Stimulated activated CD8-positive, alpha-beta memory T cell treated with anti-CD3 and anti-CD28 coated beads, Interleukin-4, amount 100 ng/mL, for 4 hours (primary cell): ENCODE measurements around the gene ADPRHL1.

Source experiments
- DNase-seq, 2 donors: peaks; one replicate each; pipeline ENCODE4 v3.0.0-alpha.2; 2020; ENCODE audit warnings: low read depth in 2 of 2, low spot score in 1 of 2

Gene ADPRHL1

DNA sequence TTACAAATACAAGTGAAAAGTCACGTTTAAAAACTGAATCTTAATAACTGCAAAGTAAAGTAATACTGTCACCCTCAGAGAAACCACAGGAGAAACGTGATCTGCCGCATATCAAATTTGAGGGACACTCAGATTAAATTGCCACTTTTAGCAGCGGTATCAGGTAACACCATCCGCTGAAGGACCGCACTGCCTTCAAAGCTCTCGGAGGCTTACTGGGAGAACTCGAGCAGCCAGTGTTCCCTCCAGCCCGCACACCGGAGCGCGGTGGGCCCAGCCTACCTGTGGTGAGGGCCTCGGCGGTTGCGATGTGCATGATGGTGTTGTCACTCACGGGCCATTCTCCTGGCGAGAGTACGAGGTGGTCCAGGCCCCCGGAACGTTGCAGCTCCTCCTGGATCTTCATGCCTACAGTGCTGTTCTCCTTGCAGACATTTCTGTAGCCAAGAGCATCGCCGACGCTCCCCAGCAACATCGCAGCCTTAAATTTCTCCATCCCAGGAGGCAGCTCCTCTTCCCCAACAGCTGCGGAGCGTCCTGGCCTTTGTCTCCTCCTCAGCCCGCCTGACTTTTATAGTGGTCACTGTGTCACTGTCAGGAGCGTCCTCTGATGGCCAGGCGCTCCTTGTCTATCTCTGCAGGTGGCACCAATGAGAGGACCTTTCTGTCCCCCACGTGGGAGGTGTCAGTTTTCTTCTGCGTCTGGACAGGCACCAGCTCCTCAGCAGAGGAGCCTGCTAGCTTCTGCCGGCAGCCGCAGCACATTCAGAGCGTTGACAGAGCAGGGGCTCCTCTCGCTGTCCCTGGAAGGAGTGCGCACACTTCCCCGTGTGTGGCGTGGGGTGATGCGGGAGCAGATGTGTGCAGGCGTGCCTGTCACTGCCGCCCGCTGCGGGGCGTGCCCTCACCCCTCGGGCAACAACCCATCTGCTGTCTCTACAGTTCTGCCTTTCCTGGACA lies at the start of gene ADPRHL1:
Gene ADPRHL1 (minus strand): TSS at position 547 of the 960 bp plus-strand sequence. CDS start 51 bp downstream, at position 496.
- DNase-seq, result no peak

DNA sequence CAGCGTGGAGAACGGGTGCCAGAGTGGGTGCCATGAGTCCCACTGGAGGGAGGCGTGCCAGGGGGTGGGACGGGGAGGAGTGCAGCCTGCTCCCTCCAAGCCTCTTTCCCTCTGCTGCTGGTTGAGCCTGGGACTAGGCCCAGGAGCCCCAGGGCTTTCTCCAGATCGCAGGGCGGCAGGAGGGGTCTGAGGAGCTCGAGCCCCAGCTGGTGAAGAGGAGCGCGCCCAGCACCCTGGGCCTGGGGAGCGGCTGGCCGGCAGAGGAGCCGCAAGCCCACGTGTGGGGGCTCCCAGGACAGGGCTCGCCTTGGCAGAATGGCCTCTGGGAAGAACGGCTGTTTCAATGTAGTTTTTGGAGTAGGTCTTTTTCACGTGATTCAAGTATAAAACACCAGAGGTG lies 49.4 kb upstream of the ADPRHL1 start:
- DNase-seq, result no peak

DNA sequence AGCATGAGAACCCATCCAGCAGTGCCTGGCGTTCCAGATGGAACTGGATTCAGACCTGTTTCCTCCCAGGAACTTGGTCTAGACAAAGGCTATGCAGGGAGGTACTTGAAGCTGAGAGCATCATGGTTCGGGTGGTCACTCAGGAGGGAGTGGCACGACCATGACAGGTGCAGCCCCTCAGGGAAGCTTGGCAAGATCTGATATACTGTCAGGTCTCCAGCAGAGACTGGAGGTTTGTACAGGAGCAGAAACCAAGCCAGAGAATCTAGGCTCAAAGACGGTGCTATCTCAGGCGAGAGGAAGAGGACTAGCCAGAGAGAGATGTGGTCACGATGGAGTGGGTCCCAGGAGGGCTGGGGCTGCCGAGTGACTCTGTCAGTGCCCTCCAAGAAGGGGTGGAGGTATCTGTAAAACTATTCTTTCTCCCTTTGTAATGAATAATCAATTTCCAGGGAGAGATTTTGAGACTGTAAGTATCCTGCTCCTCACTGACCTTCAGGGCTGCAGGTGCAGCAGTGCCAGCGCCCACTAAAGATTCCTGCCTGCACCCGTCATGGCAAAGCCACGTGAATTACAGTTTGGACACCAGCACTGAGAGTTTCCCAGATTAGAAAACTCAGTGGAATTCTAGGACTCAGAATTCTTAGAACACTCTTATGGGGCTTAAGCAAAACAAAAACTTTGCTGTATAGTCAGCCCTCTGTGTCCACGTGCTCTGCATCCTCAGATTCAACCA lies 47.4 kb upstream of the ADPRHL1 start:
- no peak for DNase-seq

DNA sequence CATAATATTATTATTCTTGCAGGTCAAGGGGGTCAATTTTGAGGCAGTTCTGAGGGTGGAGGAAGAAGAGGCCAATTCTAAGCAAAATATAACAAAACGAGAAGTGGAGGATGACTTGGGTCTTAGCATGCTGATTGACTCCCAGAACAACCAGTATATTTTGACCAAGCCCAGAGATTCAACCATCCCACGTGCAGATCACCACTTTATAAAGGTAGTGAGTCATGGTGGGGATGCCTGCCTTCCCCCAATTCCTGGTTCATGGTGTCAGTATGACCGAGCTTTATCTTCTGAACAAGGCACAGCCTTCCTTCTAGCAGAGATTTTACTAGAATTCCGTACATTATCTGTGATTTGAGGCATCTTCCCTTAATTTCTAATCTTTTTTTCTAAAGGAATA lies 46.6 kb upstream of the ADPRHL1 start:
- DNase-seq, result no peak

DNA sequence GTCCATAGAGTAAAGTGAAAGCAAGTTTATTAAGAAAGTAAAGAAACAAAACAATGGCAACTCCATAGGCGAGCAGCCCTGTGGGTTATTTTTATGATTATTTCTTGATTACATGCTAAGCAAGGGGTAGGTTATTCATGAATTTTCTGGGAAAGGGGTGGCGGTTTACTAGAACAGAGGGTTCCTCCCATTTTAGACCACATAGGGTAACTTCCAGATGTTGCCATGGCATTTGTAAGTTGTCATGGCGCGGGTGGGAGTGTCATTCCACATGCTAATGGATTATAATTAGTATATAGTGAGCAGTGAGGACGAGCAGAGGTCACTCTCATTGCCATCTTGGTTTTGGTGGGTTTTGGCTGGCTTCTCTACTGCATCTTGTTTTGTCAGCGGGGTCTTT lies 45.6 kb upstream of the ADPRHL1 start:
- DNase-seq, result no peak

DNA sequence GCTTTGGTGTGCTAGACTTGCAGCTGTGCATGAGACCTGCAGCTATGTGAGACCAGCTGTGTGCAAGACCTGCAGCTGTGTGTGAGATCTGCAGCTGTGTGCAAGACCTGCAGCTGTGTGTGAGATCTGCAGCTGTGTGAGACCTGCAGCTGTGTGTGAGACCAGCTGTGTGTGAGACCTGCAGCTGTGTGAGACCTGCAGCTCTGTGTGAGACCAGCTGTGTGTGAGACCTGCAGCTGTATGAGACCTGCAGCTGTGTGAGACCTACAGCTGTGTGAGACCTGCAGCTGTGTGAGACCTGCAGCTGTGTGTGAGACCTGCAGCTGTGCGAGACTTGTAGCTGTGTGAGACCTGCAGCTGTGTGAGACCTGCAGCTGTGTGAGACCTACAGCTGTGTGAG lies 43.9 kb upstream of the ADPRHL1 start:
- no peak for DNase-seq

DNA sequence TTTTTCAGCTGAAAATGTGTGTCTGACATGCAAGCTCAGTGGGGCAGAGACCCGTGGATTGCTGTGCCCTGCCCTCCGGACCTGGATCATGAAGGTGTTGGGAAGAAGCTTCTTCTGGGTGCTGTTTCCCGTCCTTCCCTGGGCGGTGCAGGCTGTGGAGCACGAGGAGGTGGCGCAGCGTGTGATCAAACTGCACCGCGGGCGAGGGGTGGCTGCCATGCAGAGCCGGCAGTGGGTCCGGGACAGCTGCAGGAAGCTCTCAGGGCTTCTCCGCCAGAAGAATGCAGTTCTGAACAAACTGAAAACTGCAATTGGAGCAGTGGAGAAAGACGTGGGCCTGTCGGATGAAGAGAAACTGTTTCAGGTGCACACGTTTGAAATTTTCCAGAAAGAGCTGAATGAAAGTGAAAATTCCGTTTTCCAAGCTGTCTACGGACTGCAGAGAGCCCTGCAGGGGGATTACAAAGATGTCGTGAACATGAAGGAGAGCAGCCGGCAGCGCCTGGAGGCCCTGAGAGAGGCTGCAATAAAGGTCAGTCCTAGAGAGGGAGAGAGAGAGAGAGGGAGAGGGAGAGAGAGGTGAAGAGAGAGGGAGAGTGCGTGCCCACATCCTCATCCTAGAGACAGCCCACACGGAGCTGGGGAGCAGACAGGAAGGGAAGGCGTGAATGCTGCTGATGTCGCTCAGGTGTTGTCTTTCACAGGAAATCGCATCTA lies 42.4 kb upstream of the ADPRHL1 start:
- no peak for DNase-seq

DNA sequence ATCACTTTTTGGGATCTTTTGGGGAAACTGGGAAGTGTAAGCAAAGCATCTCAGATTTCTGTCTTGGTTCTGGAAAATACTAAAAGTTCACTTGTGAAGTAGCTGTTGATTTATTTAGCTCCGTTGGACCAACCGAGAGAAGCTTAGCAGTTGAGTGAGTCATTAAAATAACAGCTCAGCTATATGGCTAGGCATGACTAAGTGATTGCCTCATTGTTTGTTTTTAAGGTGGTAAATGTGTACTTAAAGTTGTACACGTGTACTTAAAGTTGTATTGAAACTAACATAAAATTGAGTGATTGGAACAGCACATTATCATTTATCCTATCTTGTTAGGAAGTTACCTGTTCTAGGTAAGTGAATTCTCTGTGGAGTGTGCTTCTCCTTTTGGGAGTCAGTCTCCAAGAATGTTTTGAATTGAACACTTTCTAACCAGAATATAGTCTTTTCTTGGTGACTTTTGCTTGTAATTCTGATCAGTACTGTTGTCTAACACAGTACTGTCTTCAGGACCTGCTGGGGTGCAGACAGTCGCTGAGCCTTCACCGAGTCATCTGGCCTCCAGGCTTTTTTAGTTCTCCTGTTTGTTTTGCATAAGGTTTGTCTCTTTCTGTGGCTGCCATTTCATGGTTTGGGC lies 40.1 kb upstream of the ADPRHL1 start:
- DNase-seq, result no peak

DNA sequence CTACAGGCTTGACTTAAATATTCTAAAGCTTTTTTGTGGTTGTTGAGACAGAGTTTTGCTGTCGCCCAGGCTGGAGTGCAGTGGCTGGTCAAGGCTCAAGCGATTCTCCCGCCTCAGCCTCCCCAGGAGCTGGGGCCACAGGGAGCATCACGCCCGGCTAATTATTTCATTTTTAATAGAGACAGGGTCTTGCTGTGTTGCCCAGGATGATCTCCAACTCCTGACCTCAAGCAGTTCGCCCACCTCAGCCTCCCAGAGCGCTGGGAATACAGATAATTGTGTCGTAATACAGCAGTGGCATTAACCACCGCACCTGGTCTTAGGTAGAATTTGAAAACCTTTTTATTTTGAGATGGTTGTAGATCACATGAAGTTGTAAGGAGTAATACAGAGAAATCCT lies 38.7 kb upstream of the ADPRHL1 start:
- no peak for DNase-seq

DNA sequence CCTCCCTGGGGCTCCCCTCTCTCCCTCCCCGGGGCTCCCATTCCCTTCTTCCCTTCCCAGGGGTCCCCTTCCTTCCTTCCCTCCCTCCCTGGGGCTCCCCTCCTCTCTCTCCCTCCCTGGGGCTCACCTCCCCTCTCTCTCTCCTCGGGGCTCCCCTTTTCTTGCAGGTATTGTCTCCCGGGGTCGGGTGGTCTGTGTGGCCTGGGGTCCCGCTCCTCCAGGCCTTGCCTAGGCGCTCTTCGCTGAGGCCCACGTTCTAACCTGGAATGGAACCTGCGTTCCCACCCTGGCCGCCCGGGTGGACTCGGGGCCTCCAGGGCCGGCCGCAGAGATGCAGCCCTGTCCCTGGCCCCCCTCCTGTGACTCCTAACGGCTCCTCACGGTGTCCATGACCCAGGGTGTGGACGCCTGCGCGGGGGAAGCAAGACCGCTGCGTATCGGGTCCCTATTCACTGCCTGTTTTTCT lies 38.2 kb upstream of the ADPRHL1 start:
- no peak for DNase-seq

DNA sequence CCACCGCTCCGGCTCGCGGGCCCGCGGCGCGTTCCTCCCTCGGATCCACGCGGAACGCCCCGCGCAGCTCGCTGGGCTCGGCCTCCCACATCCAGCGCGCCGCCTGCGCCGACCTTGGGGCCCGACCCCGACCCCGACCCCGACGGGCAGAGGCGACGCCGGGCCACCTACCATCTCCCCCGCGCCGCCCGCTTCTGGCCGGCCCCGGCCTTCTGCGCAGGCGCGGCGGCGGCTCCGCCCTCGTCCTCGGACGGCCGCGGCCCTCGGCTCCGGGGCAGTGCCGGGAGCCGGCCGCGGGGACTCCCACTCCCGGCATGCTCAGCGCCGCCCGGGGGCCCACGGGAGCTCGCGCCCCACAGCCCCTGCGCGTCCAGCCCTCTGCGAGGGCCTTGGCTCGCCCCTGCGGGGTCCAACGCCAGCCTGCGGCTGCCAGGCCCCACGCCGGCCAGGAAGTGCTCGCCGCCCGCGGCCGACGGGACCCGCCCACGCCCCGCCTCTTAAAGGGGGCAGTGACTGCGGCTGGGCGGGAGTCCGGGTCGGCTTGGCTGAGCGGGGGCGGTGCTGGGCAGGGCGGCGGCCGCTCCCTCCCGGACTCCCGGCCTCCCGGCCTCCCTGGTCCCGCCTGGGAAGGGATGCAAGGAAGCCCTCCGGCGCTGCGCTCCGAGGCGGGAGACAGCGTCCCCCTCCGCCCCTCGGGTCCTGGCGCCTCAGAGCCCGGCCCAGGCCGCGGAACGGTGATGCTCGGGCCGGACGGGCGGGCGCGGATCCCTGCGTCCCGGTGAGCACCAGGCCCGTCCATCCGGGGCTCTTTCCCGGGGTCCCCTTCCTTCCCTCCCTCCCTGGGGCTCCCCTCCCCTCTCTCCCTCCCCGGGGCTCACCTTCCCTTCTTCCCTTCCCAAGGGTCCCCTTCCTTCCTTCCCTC lies 37.5 kb upstream of the ADPRHL1 start, which contains the start of gene DCUN1D2:
Gene DCUN1D2 (minus strand): TSS at position 216 of the 922 bp plus-strand sequence. CDS start 42 bp downstream, at position 174.
- peak; percentile 24 to 55 for DNase-seq

DNA sequence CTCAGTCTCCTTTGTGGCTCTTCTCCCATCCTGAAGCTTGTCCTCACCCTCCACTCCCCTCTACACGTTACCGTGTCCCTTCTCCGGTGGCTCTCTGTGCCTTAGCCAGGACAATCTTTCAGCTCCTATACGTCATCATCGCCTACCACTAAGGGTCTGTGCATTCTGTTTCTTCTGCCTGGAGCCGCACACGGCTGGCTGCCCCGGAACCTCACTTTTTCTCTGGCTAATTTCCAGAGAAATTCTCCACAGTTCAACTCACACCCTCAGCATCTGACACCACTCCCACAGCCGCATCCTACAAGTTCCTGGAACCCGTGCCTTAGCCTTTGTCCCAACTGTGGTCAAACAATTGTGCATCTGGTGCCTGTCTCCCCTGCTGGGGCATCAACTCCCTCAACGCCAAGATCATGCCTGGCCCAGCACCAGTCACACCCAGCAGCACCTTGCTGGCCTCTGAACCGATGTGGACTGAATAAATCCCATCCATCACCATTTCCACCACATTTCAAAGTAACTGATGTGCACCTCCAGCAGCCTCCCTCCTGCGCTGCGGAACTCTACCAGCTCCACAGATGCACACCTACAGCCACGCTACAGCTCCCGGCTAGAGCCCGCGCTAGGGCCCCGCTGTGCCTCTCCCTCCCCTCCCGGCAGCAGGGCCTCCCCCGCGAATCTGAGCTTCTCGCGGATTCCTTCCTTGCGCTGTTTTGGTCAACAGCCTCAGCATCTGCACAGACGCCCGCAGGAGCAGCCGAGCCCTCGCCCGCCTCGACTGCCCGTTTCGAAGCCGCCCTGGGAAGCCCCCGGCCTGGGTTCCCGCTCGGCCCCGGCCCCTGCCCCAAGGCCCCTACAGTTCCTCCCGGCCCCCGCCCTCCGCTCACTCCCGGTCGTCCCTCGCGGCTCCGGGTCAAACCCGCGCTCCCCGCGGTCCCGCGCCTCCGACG lies 36.5 kb upstream of the ADPRHL1 start:
- peak in 1 of 2 donors; percentile 6 for DNase-seq

DNA sequence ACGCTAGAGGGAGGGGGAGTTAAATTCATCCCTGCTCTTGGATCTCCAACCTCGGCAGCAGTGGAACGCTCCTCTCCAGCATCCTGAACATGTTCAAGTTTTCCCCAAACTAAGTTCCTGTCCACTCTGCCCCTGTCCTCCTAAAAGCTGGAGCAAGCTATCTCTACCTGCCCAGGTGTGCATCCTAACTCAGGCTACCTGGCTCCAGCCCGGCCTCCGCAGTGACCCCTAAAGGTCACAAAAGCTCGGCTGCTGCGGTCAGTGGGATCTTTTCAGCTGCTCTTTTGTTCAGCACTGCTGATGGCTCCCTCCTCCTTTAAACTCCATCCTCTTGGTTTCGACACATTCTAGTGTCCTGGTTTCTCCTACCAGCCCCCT lies 35.9 kb upstream of the ADPRHL1 start:
- no peak for DNase-seq

DNA sequence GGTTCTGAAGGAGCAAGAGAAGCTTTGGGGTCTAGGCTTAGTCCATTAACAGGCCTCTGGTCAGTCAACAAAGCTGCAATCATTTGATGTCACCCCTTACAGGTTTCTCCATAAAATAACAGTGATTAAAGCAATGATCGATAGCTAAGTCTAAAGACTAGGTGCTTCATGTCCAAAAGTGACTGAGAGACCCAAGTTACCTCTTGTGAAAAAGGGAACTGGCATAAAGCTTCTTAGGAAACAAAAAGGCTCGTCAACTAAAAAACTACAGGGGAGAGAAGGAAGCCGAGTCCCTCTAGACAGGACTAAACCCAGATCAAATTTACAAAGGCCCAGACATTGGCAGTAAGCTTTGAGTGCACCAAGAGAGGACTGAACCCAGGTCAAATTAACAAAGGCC lies 35.0 kb upstream of the ADPRHL1 start:
- DNase-seq, result no peak

DNA sequence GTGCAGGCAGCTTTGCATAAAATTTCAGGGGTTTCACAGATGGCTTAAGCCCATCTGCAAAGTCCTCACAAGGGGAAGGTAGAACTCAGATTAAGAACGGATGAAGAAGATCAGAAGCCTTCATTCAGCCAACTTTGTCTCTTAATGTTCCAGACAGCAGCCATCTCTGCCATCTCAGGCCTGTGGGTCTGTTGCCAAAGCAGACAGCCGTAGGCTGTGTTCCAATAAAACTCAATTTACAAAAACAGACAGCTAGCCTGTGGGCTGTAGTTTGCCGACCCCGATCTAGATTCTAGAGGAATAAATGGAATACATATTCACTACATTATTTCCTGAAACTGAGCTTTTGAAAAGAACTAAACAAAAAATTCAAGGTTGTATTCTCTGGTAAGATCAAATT lies 33.4 kb upstream of the ADPRHL1 start:
- no peak for DNase-seq

DNA sequence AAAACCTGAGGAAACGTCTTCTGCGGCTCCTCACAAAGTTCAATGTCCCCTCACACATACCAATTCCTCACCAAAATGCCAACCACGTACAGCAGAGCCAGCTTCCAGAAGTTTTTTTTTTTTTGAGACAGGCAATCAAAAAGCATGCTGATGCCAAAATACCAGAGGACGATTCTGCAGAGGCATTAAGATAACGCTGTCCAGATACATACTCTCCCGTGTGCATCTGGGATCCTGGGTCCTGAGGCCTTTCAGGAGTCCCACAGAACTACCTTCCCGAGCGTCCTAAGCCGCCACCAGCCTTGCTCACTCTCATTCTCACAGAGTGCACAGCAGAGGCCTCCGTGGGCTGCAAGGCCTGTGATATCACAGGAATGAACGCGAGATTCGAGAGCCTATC lies 32.3 kb upstream of the ADPRHL1 start:
- no peak for DNase-seq

DNA sequence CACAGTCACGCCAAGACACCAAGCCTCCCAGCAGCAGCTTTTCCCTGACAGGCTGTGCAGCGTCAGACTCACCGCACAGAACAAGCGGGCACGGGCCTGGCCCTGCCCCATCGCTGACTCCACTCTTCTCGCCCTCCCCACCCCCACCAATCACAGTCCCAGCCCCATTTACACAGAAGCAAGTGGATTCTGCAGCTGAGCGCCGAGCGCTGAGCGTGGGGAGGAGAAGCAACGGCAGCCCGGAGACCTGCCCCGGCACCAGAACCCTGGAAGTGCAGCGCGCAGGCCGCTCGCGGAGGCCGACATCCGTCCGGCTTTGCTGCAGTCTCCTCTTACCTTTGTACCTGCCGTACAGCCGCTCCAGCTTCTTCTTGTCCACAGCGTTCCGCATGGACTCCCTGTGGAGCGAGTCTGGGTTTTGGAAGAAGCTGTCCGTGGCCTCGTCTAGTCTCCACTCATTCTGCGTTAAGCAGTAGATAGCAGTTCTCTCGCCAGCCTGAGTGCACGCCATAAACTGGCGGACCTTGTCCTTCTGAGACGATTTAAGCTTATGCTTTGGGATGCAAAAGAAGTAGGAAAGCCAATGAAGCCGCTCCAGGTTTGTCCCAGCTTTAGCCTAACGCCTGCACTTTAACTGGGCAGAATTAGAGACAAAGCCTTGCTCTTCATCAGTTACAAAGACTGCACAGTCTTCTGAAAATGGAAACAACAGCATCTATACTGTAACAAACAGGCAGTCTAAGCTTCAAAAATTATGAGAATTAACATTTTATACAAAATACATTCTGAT lies 30.4 kb upstream of the ADPRHL1 start:
- DNase-seq, result no peak

DNA sequence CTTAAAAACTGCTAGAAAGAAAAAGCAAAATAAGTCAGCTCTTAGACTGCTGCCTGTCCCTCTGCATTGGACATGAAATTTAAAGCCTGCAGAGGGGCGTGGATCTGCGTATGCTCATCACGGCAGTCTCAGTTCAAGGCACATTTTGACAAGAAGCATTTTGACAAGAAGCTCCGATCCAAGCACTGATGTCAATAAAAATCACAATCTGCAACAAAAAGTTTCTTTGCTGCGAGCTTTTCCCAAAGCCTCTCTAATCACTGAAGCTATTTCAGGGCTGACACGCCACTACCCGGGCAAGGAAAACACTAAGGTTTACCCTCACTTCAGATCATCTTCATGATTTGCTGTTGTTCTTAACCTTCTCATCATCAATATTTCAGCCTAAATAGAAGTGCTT lies 29.8 kb upstream of the ADPRHL1 start:
- DNase-seq, result no peak
